Testis (tissue), 2 donors: ENCODE data around the gene OSTN.

Experiments
- POLR2A ChIP-seq: fragments of 450-650 bp; IDR thresholded peaks from one replicate; pipeline ENCODE4 v1.6.1; 2017; ENCODE audit warnings: antibody characterized with exemption, mild to moderate bottlenecking, moderate library complexity
- TF ChIP-seq, protein P1 (sequence below), 3 experiments: fragments of 450-650 bp in 2 of 3; fragments of 200-600 bp in 1 of 3; sonication (generic) in 1 of 3; IDR thresholded peaks; one replicate each; pipeline ENCODE4 v1.5.1; 2016 to 2019; ENCODE audit warnings: antibody characterized with exemption in 3 of 3, mild to moderate bottlenecking in 2 of 3, moderate library complexity in 1 of 3

DNA sequence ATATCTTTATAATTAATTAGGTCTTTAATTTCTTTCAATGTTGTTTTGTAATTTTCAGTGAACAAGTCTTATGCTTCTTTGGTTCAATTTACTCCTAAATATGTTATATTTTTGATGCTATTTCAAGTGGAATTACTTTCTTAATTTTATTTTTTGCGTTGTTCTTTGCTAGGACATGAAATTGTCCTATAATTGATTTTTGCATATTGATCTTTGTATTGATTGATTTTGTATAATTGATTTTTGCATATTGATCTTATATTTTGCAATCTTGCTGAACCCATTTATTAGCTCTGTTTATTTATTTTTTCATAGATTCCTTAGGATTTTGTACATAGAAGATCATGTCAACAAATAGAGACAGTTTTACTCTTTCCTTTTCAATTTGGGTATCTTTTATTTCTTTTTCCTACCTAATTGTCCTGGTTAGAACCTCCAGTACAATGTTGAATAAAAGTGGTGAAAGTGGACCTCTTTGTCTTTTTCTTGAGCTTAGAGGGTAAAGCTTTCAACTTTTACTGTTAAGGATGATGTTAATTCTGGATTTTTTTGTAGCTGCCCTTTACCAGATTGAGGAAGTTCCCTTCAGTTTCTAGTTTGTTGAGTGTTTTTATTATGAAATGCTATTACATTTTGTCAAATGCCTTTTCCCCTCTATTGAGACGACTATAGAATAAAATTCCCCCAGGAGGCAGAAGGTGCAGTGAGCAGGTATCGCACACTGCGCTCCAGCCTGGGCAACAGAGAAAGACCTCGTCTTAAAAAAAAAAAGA is 93.4 kb downstream of the OSTN start:
- TF ChIP-seq, protein P1, sequence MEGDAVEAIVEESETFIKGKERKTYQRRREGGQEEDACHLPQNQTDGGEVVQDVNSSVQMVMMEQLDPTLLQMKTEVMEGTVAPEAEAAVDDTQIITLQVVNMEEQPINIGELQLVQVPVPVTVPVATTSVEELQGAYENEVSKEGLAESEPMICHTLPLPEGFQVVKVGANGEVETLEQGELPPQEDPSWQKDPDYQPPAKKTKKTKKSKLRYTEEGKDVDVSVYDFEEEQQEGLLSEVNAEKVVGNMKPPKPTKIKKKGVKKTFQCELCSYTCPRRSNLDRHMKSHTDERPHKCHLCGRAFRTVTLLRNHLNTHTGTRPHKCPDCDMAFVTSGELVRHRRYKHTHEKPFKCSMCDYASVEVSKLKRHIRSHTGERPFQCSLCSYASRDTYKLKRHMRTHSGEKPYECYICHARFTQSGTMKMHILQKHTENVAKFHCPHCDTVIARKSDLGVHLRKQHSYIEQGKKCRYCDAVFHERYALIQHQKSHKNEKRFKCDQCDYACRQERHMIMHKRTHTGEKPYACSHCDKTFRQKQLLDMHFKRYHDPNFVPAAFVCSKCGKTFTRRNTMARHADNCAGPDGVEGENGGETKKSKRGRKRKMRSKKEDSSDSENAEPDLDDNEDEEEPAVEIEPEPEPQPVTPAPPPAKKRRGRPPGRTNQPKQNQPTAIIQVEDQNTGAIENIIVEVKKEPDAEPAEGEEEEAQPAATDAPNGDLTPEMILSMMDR (IDR thresholded peaks at IDR 0.05) = no peak
- no peak for TF ChIP-seq POLR2A
